ENCODE measurements around the gene CEND1.

Gene CEND1

DNA sequence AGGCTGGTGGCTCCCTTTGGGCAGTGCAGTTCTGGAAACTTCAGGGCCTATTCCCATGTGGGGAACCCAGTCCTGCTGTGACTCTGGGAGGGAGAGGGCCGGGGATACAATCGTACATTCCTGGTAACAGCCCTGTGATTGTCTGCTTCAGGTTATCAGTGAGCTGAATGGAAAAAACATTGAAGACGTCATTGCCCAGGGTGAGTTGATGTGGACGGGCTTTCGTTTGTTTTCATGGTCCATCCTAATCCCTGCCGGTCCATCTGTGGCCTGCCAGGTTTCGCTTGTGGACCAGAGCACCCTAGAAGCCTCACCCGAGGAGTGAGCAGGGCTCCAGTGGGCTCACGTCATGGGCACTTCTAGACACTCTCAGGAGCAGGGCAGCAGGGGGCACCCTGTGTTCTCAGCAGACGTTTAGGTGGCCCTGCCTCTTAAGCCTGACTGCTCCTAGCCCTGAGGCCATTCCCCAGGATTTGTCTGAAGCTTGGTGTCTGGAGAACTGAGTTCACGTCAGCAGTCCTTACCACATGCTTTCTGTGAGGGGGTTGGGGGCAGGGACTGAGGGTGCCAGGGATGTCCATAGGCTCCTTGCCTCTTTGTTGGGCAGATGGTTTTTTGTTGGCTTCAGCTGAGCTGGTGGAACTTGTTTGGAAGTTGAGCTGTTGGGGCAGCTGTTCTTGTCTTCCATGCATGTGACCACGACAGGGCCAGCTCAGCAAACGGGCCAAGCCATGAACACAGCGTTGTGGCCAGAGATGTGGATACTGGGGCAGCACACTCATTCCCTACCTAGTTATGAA, 21.8 kb upstream of the CEND1 start:
- no peak for DNase-seq (ENCODE audit: low read depth)

- no peak for DNase-seq (ENCODE audit: low read depth)
Observed at GRCh38 chr11:810040-810567, 20.2 kb upstream of the CEND1 start.

GRCh38 chr11:809287-810039, 19.6 kb upstream of the CEND1 start, which contains the start of gene RPLP2:
RPLP2 (plus strand) TSS chr11:809967; CDS start chr11:810235, 268 bp downstream.
- peak; percentile 98 for DNase-seq (ENCODE audit: low read depth)

- DNase-seq (ENCODE audit: low read depth), result no peak
Observed at GRCh38 chr11:808427-809286, 18.8 kb upstream of the CEND1 start.

GRCh38 chr11:804599-804964, 14.7 kb upstream of the CEND1 start:
- DNase-seq (ENCODE audit: low read depth), result no peak

- DNase-seq (ENCODE audit: low read depth), result no peak
Observed at GRCh38 chr11:803770-804598, 14.1 kb upstream of the CEND1 start.

- no peak for DNase-seq (ENCODE audit: low read depth)
Observed at GRCh38 chr11:803467-803742, 13.5 kb upstream of the CEND1 start.

- no peak for DNase-seq (ENCODE audit: low read depth)
Observed at GRCh38 chr11:802693-803466, 13.0 kb upstream of the CEND1 start.

GRCh38 chr11:802018-802617, 12.2 kb upstream of the CEND1 start:
- no peak for DNase-seq (ENCODE audit: low read depth)

- DNase-seq (ENCODE audit: low read depth), result no peak
Observed at GRCh38 chr11:801097-801780, 11.3 kb upstream of the CEND1 start.

- no peak for DNase-seq (ENCODE audit: low read depth)
Observed at GRCh38 chr11:800473-800872, 10.6 kb upstream of the CEND1 start.

GRCh38 chr11:799641-800316, 9.9 kb upstream of the CEND1 start:
- DNase-seq (ENCODE audit: low read depth), result no peak

DNA sequence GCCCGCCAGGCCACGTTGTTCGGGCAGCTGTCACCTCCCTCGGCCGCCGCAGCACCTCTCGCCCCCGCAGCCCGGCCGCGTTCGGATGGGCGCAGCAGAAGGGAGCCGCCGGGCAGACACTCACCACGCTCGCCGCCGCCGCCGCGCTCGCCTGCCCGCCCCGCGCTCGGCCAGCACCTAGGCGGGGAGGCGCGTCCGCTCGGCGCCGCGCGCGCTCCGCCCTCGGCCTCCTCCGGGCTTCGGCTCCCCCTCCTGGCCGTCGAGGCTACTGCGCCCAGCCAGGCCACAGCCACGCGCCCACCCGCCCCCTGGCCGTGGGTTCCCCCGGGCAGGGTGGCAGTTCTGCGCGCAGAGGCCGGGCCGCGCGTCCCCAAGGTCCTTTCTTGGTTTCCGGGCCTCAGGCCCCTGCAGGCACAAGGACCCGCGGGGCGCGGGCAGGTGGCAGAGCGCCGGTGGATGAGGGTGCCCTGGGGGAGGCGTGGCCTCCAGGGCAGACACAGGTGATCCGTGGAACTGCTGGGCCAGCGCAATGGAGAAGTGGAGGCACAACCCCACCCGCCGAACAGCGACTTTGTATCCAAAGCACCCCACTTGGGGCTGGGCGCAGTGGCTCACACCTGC, 8.3 kb upstream of the CEND1 start, which contains the start of gene SLC25A22:
TSS of gene SLC25A22 (minus strand) at position 189 of the 621 bp plus-strand sequence. CDS start 3,275 bp downstream, outside the sequence.
- peak; percentile 64 for DNase-seq (ENCODE audit: low read depth)

- DNase-seq (ENCODE audit: low read depth), result peak; percentile 42
Observed at GRCh38 chr11:797296-798092, 7.6 kb upstream of the CEND1 start.

- DNase-seq (ENCODE audit: low read depth), result no peak
Observed at GRCh38 chr11:796565-797295, 6.8 kb upstream of the CEND1 start.

DNA sequence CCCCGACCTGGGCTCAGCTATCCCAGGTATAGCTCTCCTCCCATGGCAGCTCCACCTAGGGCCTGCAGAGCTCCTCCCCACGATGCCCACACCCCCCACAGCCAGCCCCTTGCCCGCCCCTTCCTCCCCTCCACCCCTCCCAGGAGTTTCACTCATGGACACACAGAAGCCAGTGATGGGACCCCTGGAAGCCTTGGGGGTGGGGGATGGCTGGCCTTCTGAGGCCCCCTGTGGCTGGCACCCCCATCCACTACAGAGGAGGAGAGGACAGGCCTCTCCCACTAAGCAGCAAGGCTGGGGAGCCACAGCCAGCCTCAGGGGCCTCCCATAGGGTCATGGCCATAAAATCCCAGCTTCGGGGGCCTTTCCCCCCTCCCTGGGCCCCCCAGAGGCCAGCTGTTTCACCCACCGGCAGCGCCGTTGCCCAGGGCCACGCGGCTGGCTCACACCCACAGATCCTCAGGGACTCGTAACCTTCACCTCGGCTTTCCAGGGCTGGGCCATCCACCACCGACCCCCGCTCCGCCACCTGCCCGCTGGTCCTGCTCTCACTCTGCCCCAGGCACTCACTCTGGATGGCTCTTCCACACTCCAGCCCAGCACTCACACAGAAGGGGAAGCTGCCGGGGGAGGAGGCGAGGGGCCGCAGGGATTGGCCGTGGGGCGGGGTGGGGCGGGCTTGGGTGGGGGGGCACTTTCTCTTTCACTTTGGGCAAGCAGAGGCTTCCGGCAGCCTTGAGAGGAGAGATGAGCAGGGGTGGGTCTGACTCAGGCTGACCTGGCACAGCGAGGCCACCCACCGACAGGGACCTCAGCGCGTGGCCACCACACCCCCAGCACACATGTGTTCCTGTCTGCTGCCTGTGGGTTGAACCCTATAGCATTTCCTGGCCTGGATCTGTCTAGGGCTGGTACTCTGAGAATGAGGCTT, 6.0 kb upstream of the CEND1 start:
- peak; percentile 29 for DNase-seq (ENCODE audit: low read depth)

Measured in stimulated activated CD8-positive, alpha-beta memory T cell treated with anti-CD3 and anti-CD28 coated beads, Interleukin-15, amount 100 ng/mL, for 1 hour (primary cell).